C4-2B (cell line): ENCODE results near the gene MELK.

ENCODE experiments used
- CTCF ChIP-seq: fragments of 450-650 bp; conservative IDR thresholded peaks from 2 replicates; pipeline ENCODE4 v1.5.1; 2017; ENCODE audit warnings: mild to moderate bottlenecking
- ZFX ChIP-seq: fragments of 450-650 bp; IDR thresholded peaks from 2 replicates; pipeline ENCODE4 v1.6.1; 2017

- TF ChIP-seq CTCF, result no peak
- no peak for TF ChIP-seq ZFX
Measured at GRCh38 chr9:36609306-36609705, 36.6 kb downstream of the MELK start.
